ENCODE measurements around the gene RPL29.

DNA sequence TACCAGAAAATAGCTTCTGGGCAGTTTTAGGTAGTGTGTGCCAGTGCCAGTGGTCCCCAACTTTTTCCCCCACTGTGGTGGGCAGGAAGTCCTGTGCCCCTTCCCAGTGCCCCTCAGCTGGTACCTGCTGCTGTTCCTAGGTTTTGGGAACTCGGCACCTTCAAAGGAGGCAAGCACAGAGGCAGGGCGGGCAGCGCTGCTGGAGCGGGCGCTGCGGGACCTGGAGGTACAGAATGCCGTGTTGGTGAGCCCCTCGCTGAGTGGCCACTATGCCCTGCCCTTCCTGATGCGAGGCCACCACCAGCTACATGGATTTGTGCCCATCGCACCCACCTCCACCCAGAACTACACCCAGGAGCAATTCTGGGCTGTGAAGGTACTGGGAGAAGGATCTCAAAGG, 15.4 kb downstream of the RPL29 start:
- TF ChIP-seq OSR1 (CRISPR knock-in tag; IDR thresholded peaks at IDR 0.05), result no peak
- no peak for TF ChIP-seq CSDC2 (CRISPR knock-in tag; IDR thresholded peaks at IDR 0.05)
- no peak for TF ChIP-seq ARNTL (CRISPR knock-in tag; IDR thresholded peaks at IDR 0.05; ENCODE audit: borderline replicate concordance, low read depth)
- TF ChIP-seq TOX (CRISPR knock-in tag; IDR thresholded peaks at IDR 0.05; ENCODE audit: borderline replicate concordance), result no peak
- TF ChIP-seq, protein P1, sequence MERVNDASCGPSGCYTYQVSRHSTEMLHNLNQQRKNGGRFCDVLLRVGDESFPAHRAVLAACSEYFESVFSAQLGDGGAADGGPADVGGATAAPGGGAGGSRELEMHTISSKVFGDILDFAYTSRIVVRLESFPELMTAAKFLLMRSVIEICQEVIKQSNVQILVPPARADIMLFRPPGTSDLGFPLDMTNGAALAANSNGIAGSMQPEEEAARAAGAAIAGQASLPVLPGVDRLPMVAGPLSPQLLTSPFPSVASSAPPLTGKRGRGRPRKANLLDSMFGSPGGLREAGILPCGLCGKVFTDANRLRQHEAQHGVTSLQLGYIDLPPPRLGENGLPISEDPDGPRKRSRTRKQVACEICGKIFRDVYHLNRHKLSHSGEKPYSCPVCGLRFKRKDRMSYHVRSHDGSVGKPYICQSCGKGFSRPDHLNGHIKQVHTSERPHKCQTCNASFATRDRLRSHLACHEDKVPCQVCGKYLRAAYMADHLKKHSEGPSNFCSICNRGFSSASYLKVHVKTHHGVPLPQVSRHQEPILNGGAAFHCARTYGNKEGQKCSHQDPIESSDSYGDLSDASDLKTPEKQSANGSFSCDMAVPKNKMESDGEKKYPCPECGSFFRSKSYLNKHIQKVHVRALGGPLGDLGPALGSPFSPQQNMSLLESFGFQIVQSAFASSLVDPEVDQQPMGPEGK (CRISPR knock-in tag; IDR thresholded peaks at IDR 0.05; ENCODE audit: borderline replicate concordance), result no peak
- no peak for TF ChIP-seq ZC3H10 (CRISPR knock-in tag; IDR thresholded peaks at IDR 0.05)
- TF ChIP-seq, protein P2, sequence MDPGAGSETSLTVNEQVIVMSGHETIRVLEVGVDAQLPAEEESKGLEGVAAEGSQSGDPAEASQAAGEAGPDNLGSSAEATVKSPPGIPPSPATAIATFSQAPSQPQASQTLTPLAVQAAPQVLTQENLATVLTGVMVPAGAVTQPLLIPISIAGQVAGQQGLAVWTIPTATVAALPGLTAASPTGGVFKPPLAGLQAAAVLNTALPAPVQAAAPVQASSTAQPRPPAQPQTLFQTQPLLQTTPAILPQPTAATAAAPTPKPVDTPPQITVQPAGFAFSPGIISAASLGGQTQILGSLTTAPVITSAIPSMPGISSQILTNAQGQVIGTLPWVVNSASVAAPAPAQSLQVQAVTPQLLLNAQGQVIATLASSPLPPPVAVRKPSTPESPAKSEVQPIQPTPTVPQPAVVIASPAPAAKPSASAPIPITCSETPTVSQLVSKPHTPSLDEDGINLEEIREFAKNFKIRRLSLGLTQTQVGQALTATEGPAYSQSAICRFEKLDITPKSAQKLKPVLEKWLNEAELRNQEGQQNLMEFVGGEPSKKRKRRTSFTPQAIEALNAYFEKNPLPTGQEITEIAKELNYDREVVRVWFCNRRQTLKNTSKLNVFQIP (CRISPR knock-in tag; IDR thresholded peaks at IDR 0.05; ENCODE audit: borderline replicate concordance, low read depth), result no peak
